Sigmoid colon (tissue), 7 donors: Measurements from ENCODE around the gene AK1. TPM values are rescaled to one million over a fixed set of nuclear protein-coding genes. Genes with fewer than 3 reads are reported as not detected.

Source experiments
- DNase-seq: peaks from one replicate; pipeline ENCODE4 v3.0.0-alpha.2; 2019
- H3K27ac ChIP-seq, 4 donors: fragments of 200-600 bp; sonication (generic); one replicate each; pipeline ENCODE4 v1.5.1; 2016 to 2019; ENCODE audit warnings: mild to moderate bottlenecking in 1 of 4
- H3K27me3 ChIP-seq, 3 donors: fragments of 200-600 bp; sonication (generic); one replicate each; pipeline ENCODE4 v1.5.1; 2019; ENCODE audit warnings: mild to moderate bottlenecking in 1 of 3
- H3K36me3 ChIP-seq, 4 donors: fragments of 200-600 bp; sonication (generic); one replicate each; pipeline ENCODE4 v1.5.1; 2016 to 2019
- H3K4me1 ChIP-seq, 4 donors: fragments of 200-600 bp; sonication (generic); one replicate each; pipeline ENCODE4 v1.5.1; 2017 to 2019
- H3K4me3 ChIP-seq, 4 donors: fragments of 200-600 bp; sonication (generic); one replicate each; pipeline ENCODE4 v1.5.1; 2017 to 2019; ENCODE audit warnings: mild to moderate bottlenecking in 2 of 4, moderate library complexity in 1 of 4
- H3K9me3 ChIP-seq, 4 donors: fragments of 200-600 bp in 3 of 4; sonication (generic) in 3 of 4; one replicate each; pipeline versions ENCODE4 v1.5.1 to v1.6.1; 2013 to 2019
- CTCF ChIP-seq, 4 experiments: fragments of 450-650 bp in 3 of 4; fragments of 200-600 bp in 1 of 4; IDR thresholded peaks; one replicate each; pipeline ENCODE4 v1.5.1; 2016 to 2019; ENCODE audit warnings: antibody characterized with exemption in 4 of 4, mild to moderate bottlenecking in 3 of 4, moderate library complexity in 2 of 4
- EP300 ChIP-seq, 4 donors: sonication (generic); formaldehyde crosslinking; IDR thresholded peaks; one replicate each; pipeline ENCODE4 v1.6.1; 2017; ENCODE audit warnings: antibody characterized with exemption in 4 of 4
- POLR2A ChIP-seq, 2 donors: fragments of 450-650 bp; IDR thresholded peaks; one replicate each; pipeline ENCODE4 v1.6.1; 2016; ENCODE audit warnings: antibody characterized with exemption in 2 of 2, mild to moderate bottlenecking in 2 of 2, moderate library complexity in 2 of 2
- POLR2AphosphoS5 ChIP-seq, 4 donors: sonication (generic); formaldehyde crosslinking; IDR thresholded peaks; one replicate each; pipeline ENCODE4 v1.6.1; 2017; ENCODE audit warnings: antibody characterized with exemption in 4 of 4
- WGBS, 2 donors: extraction: QIAGEN DNeasy Blood & Tissue Kit; methylation state at CpG; one replicate each; pipeline ENCODE4 v1.1.7; 2013; 5-methylcytosine and 5-hydroxymethylcytosine counted together
- intact Hi-C: fragments of 100-400 bp; cut with DNase I; formaldehyde crosslinking; loops from one replicate; pipeline ENCODE4 v1.15.1; 2023
- polyA plus RNA-seq, 3 donors: library from polyadenylated mRNA; stranded (reverse); fragments of 200-250 nt; gene quantifications; one replicate each; pipeline ENCODE4 v1.2.3, GENCODE V29; 2013
- total RNA-seq, 4 donors: library from RNA; depleted of rRNA; stranded (reverse); fragments of >200 nt; gene quantifications; one replicate each; pipeline ENCODE4 v1.1.0, GENCODE V29; 2016
- donor health status: healthy with polysubstance abuse.
- donor health status: Bipolar disorder and iron deficiency.
- donor health status: healthy.

Gene AK1
- total and polyA plus RNA-seq, 7 donors, result 28.8 to 254 (median 73.2) TPM

- Histone ChIP-seq H3K9me3 (no peaks in the 10 kb centered on the region), H3K36me3 (peaks cover 0 to 25% (median 6%) of the 10 kb centered on the region in 4 donors), H3K27ac (no peak overlapping the region), H3K4me1 (peaks cover 0 to 15% (median 12%) of the 10 kb centered on the region in 4 donors), H3K4me3 (no peak overlapping the region), H3K27me3 (no peaks in the 10 kb centered on the region)
- TF ChIP-seq POLR2A (IDR thresholded peaks at IDR 0.05), result no peak
- TF ChIP-seq CTCF (IDR thresholded peaks at IDR 0.05), result no peak
- TF ChIP-seq POLR2AphosphoS5 (IDR thresholded peaks at IDR 0.05), result no peak
- TF ChIP-seq EP300 (IDR thresholded peaks at IDR 0.05), result no peak
- intact Hi-C loops, result no loop called here
- WGBS, 2 donors, result 68% methylated on average over 19 of the region's 19 CpGs
- DNase-seq, result no peak
Measured at GRCh38 chr9:127865645-127866464, 11.6 kb downstream of the AK1 start.

GRCh38 chr9:127863191-127863621 lies 14.3 kb downstream of the AK1 start:
- Histone ChIP-seq H3K9me3 (no peaks in the 10 kb centered on the region), H3K4me3 (no peak overlapping the region), H3K4me1 (peaks cover 0 to 21% (median 12%) of the 10 kb centered on the region in 4 donors), H3K27ac (peak overlapping the region in 3 of 4 donors; percentile 31 to 57 (median 52)), H3K36me3 (peaks cover 0 to 12% (median under 1%) of the 10 kb centered on the region in 4 donors), H3K27me3 (no peaks in the 10 kb centered on the region)
- WGBS, 2 donors, result 81 to 88% methylated on average over 13 of the region's 13 CpGs
- intact Hi-C loops, result no loop called here
- TF ChIP-seq EP300 (IDR thresholded peaks at IDR 0.05), result no peak
- no peak for TF ChIP-seq POLR2A (IDR thresholded peaks at IDR 0.05)
- no peak for TF ChIP-seq POLR2AphosphoS5 (IDR thresholded peaks at IDR 0.05)
- no peak for TF ChIP-seq CTCF (IDR thresholded peaks at IDR 0.05)
- DNase-seq, result no peak

GRCh38 chr9:127862075-127863011 lies 15.1 kb downstream of the AK1 start:
- peak; percentile 87 for DNase-seq
- TF ChIP-seq EP300 (IDR thresholded peaks at IDR 0.05) (no peak), POLR2AphosphoS5 (IDR thresholded peaks at IDR 0.05) (peak in 1 of 4 donors; percentile 15)
- WGBS, 2 donors, result 38 to 61% methylated on average over 29 of the region's 29 CpGs
- Histone ChIP-seq H3K9me3 (no peaks in the 10 kb centered on the region), H3K4me1 (peaks cover 0 to 28% (median 18%) of the 10 kb centered on the region in 4 donors), H3K4me3 (no peak overlapping the region), H3K27ac (peak overlapping the region; percentile 31 to 57 (median 54)), H3K36me3 (peaks cover 0 to 3% (median 0%) of the 10 kb centered on the region in 4 donors), H3K27me3 (no peaks in the 10 kb centered on the region)
- intact Hi-C loops, result no loop called here

GRCh38 chr9:127860779-127861178 lies 16.7 kb downstream of the AK1 start:
- no peaks in the 10 kb centered on the region for H3K27me3 ChIP-seq
- 91 to 94% methylated on average over 11 of the region's 11 CpGs for WGBS, 2 donors
- intact Hi-C loops, result no loop called here
- H3K4me1 ChIP-seq, result peaks cover 0 to 28% (median 18%) of the 10 kb centered on the region in 4 donors
- no peaks in the 10 kb centered on the region for H3K36me3 ChIP-seq
- peak overlapping the region in 1 of 4 donors; percentile 27 for H3K27ac ChIP-seq
- TF ChIP-seq POLR2A (IDR thresholded peaks at IDR 0.05) (no peak), POLR2AphosphoS5 (IDR thresholded peaks at IDR 0.05) (no peak), EP300 (IDR thresholded peaks at IDR 0.05) (no peak), CTCF (IDR thresholded peaks at IDR 0.05) (no peak)
- no peaks in the 10 kb centered on the region for H3K9me3 ChIP-seq
- no peak for DNase-seq
- H3K4me3 ChIP-seq, result no peak overlapping the region
